Activated CD8-positive, alpha-beta memory T cell treated with anti-CD3 and anti-CD28 coated beads, Interleukin-2, amount 50 U/mL, for 48 hours (primary cell): Measurements from ENCODE around the gene TEKT3.

Experiments
- DNase-seq: peaks from one replicate; pipeline ENCODE4 v3.0.0-alpha.2; 2020

Gene TEKT3

DNA sequence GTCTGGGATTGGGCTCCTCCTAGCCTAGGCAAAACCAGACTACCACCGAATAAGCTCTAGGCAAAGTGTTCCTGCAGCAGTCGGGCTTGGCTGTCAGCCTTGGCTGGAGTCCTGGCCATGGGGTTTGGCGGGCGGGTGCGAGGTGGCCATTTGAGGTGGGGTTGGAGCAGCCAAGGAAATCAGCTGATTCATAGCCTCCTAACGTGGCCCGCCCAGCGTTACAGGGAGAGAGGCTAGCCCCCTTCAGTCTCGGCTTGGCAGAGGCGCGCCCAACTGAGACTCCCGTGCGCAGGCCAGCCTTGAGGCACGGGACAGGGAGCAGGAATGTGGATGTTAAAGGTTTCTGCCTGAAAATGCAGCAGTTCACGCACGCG is 78.2 kb downstream of the TEKT3 start:
- no peak for DNase-seq

DNA sequence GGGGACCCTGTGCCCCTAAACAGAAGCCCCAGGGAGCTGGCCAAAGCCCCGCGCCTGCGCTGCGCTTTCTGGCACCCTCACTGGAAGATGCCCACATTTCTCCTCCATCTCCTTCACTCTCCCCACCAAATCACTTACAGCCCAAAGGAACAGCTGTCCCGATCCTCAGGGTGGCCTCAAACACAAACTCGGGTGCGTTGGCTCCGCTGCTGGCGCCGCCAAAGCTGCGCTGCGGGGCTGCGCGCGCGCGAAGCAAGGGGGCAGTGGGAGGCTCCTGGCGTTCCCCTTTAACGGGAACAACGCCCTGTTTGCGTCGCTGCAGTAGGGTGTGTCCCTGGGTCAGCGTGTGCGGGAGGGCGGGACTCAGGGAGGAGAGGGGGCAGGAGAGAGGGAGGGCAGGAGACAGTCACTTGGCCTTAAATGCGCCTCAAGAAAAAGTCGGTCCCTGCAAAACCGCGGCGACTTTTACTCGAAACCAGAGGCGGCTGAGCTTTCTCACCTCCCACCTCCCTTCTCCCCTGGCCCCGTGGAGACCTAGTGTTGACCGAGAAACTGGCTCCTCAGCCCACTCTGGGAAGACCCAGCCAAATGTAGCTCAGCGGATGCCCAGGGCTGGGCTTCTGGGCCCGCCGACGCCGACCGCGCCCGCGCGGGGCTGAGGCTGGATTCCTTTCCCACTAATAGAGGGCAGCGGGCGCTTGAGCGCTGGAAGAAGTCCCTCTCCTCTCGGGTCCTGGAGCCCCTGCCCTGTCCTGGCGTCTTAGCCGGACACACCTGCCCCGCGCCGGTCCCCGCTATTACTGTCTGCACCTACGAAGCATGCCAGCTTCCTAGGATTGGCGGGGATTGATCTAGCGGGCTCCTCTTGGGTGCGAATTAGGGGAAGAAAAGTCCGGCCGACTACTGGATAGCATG is 78.8 kb downstream of the TEKT3 start:
- DNase-seq: no peak

DNA sequence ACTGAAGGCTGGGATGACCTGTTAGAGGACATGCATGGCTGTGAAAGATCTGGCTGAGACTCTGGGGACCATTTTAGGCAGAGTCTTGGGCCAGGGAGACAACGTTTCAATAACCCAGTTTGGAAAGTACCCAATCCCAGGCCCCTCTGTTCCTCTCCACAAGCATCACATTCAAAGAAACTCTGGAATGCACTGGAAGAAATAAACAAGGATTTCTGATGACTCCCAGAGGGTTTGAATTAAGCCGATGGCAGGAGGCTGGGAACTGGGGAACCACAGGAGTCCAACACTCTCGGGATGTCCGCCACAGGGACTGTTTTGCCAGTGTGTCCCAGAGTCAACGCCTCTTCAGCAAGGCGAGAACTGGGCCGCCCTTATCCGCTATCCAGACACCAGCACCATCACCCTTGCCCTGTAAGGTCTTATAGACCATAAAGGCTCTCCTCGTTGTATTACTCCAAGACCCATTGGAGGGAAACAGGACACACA is 79.6 kb downstream of the TEKT3 start:
- DNase-seq: no peak

DNA sequence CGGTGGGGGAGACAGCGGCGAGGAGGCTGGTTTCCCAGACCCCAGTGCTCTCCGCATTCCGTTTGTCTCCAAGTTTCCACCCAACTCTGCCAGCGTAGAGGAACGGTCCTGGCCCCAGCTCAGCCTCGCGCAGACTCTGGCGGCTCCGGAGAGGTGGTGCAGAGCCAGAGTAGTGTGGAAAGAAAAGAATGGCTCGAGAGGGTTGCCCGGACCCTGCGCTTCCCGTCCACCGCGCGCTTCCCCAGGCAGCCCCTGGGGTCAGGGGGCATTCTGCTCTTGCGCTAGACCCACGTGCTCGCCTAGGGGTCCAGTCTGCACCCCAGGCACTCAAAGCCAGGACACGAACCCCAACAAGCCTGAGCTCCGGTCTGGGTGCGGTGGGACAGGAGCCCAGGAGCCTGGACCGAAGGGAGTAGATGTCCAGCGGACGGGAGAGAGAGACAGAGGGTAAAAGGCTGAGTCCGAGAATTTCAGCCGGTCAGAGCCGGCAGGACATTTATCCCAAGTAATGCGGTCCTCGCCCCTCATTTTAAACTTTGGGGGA is 80.1 kb downstream of the TEKT3 start:
- DNase-seq: peak; percentile 56

DNA sequence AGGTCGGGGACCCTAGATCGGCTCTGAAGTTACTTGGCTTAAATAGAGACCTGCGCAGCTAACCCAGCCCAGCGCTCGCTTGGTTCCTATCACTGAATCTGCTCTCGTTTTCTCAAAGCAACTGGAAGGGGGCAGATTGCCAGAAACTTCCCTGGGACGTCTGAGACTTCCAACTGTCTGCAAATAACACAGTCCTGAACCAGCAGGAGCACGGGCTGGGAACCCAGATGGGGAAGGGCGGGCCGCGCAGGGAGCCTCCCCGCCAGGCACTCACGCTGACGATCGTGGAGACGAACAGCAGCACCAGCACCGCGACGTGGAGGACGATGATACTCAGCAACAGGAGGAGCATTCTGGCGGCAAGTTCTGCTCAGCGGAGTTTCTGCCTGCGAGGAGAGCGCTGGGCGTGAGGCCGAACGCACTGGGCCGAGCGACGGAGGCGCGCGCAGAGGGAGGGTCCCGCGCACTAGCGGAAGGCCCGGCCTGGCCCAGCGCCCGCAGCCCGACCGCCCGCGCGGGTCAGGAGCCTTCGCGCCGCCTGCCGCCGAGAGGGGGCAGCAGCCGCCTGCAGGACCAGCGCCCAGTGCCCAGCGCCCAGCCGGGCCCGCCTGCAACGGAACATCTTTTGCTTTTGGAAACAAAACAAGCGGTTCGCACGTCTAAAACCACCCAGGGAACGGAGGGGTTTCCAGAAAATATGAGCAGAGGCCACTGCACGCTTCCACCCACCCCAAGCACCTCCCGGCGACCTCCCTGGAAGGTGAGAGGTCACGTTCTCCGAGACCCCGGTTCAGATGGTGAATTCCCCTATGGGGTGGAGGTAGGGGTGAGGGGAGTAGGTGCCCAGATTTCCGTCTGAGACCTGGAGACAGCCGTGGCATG is 80.8 kb downstream of the TEKT3 start:
- DNase-seq: peak; percentile 85

DNA sequence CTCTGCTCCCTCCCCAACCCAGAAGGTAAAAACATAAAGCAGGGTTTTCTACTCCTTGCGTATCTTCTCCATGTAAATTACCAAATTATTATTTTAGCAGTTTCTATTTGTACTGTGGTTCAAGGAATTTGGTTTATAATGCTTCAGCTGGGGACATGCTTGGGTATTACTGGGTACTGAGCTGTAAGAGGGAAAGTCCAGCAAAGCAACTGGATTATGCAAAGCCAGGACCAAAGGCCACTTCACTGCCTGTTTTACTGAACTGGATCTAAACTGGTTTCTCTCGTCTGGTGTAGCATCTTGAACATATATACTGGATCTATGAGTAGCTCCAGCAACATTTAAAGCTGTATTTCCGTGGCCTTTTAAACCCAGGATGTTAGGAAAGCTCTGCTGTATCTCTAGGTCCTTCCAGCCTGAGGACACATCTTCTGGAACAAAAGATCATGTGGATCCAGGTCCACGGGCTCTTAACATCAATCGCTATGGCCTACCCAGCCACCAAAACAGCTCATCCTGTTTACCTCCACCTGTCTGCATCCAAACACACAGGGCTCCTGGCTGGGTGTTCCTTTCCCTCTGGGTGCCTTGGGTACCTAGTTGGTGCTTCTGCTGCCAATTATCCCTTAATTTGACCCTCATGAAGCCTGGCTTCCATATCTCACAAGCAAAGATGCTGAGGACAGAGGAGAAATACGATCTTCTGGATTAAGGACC is 83.4 kb downstream of the TEKT3 start:
- DNase-seq: no peak

DNA sequence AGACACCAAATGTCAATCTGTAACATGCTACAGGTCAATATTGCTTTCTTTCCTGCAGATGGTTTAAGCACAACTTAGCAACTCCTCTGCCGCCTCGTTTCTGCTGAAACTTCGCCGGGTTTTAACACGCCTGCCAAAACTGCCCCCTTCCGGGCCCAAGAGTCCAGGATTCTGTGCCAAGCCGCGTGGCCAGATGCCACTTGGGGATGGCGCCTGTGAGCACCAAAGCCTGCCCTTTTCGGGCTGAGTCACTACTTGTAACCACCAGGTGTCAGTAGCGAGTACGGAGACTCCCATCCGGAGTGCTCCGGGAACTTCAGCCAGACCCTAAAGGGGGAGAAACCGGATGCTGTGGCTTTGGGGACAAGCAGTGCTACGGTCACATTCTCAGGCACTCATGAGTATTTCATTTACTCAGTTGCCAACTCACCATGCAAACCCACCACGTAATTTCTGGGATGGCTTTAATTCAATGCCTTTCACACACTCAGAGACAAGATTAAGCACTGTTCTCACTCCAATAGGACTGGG is 84.1 kb downstream of the TEKT3 start:
- peak; percentile 81 for DNase-seq

DNA sequence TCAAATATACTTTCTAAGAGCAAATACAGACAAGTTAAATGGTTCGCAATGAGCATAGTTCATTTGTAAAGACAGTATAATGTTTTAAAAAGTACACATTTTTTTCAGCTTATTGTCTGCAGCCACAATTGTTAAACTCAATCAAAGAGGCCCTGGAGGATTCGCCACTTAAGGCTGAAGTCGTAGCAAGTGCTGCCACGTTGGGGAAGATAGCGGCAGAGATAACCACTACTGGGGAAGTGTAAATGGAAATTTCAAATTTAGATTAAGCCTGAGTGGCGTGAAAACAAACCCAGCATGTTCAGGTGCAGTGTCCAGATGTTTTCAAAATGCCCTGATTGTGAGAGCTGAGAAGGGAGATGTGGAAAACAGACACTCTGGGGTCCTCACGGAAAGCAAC is 84.7 kb downstream of the TEKT3 start:
- DNase-seq: no peak

DNA sequence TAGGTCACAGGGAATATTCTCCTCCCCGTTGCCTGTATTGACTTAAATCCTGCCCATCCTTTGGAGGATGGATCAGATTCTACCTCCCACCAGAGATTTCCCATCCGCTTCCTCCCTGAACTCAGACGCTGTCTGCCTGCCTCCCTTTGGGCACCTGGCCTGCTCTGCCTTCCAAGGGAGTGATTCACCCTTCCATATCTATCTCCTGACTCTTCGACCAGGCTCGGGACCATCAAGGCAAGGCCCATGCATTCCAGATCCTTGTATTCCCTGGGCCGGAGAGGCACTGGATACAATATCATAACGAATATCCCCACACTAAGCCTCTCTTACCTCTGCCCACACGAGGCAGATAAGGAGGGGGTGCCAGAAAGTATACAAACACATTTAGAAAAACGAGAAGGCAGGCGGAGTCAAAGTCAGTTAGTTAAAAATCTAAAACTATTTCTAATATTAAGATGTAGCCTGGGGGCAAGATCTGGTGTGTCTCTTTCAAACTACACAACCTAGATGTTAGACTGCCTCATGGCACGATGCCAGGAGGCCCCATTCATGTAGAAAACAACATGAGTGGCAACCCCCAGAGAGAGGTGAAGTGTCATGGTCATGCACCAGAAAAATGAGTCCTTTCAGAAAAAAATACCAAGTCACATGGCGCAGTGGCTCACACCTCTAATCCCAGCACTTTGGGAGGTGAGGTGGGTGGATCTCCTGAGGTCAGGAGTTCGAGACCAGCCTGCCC is 85.5 kb downstream of the TEKT3 start:
- no peak for DNase-seq
